ENCODE measurements around the gene PARD3.
"Not testable (repeated sequence)": the region's sequence is repeated elsewhere in the genome, so short reads cannot be mapped to it uniquely, and the experiment has no call there.

The PARD3 gene

DNA sequence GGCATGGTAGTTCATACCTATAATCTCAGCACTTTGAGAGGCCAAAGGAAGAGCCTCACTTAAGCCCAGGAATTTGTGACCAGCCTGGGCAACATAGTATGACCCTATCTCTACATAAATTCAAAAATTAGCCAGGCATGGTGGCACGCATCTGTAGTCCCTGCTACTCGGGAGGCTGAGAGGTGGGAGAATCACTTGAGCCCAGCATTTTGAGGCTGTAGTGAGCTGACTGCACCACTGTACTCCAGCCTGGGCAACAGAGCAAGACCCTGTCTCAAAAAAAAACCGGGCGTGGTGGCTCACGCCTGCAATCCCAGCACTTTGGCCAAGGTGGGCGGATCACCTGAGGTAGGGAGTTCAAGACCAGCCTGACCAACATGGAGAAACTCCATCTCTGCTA, 19.8 kb downstream of the PARD3 start:
- DNase-seq: no peak

DNA sequence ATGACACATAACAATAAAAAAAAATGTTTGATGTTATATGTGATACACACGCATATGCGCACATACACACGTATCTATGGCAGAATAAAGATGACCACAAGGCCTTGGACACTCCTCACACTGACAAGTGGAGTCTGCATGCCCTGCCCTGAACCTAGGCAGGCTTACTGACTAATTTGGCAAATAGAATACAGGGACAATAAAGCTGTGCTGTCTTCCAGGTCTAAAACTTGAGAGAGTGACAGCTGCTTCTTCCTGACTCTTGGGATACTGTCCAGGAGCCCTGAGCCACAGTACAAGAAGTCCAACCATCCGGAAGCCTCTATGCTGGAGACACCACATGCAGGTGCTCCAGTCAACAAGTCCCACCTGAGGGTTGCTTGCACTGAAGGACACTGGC, 20.3 kb downstream of the PARD3 start:
- no peak for DNase-seq

DNA sequence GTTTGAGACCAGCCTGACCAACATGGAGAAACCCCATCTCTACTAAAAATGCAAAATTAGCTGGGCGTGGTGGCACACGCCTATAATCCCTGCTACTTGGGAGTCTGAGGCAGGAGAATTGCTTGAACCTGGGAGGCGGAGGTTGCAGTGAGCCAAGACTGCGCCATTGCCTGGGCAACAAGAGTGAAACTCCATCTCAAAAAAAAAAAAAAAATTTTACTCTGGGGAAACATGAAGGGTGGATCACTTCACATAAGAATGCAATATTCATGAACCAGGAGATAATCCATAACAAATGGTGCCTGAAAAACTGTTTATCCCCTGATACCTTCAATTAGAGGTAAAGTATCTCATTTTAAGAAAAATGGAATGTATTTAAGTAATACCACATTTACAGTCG, 21.5 kb downstream of the PARD3 start:
- not testable (repeated sequence) for DNase-seq

DNA sequence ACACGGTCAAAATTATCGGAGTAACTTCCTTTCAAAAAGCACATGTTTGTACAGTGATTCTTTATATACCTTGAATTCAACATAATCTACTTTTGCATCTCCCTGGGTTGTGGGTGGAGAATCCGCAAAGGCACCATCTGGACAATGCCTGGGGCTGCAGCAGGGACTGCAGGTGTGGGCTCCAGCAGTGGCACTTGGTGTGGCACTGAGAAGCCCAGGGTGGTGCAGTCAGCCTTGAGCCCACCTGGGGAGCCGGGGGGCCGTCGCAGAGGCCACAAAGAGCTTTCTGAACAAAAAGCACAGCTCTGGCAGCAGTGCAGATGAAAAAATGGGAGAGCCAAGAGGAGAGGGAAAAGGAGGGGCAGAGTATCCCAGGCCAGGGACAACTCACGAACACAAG, 22.2 kb downstream of the PARD3 start:
- no peak for DNase-seq

DNA sequence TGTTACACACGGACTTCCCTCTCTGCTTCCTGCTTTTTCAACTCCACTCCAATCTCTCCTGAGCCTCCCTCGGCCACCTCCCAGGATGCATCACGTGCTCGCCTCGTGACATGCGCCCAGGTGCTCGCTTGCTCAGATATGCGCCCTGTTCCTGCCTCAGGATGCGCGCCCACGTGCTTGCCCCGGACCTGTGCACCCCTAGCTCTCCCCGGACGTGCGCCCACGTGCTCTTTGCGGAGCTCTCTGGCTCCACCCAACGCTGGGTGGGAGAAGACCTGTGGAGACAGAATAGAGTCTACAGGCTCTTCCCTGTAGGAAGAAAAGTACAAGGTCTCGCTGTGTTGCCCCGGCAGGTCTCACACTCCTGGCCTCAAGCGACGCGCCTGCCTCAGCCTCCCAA, 23.1 kb downstream of the PARD3 start:
- no peak for DNase-seq

DNA sequence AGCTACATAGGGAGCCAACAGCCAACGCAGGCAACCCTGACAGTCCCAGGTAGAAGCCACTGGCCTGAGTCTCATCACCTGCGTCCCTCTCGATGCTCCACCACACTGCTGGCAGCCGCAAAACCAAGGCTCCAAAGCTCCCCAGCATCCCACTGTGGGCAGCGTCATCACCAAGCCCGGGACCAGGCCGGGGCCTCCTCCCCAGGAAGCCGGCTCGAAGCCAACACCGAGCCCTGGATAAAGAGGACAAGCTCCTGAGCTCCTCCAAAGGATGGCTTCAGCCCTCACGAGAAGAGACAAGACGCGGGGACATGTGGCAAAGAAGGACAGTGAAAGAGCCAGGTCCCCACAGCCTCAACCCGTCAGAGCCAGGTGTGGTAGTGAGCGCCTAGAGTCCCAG, 23.9 kb downstream of the PARD3 start:
- no peak for DNase-seq

DNA sequence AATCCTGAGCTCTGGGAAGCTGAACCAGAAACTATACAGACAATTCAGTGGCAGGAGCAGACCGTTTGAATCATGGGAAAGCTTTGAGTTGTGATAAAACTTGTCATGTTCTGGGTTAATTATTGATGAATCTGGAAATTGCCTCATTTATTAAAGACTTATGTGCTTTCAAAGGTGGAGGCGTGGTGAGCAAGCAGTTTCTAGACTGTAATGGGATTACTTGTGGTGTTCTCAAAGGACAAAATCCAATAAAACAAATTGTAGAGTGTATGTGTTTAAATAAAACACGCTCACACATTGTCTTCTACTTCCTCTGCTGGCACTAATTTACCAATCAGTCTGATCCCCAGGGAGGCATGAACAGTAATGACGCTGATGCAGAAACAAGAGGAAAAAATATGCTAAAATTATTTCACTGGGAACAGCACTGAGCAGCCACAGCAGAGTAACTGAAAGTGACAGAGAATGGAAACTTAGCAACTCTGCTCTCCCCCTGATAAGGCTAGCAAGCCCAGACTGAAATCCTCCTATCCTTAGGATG, 25.1 kb downstream of the PARD3 start:
- no peak for DNase-seq

DNA sequence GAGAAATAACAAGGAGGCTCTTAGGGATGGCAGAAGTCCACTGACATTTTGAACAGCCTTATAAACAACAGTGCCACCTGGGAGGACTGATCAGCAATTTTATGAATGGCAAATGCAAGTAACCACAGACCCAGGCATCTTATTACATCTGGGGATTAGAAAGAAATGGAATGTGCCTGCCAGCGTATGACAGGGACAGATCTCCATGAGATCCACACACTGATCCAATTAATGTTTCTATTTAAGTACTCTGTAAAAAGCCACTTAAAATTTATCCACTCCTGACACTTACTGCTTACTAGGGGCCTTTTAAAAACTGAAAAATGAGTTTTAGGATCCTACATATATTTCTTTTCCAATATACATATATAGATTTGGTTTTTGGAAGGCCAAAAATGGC, 28.6 kb downstream of the PARD3 start:
- peak in 1 of 2 experiments; percentile 40 for DNase-seq

DNA sequence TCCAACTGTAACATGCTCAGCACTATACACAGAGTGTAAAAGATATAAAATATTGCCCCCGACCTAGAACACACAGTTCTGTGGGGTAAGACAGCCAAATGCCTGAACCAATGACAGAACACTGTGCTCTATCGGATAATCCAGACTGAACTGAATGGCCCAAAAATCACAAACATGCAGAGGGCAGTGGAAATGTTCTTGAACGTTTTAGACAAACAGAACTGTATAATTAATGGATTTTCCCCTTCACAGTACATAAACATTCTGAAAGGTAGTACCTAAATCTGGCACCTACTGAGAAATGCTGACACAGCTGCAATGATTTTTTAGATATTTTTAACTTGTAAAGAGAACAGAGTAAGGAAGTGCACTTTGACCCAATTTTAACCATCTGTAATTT, 33.4 kb downstream of the PARD3 start:
- DNase-seq: no peak

DNA sequence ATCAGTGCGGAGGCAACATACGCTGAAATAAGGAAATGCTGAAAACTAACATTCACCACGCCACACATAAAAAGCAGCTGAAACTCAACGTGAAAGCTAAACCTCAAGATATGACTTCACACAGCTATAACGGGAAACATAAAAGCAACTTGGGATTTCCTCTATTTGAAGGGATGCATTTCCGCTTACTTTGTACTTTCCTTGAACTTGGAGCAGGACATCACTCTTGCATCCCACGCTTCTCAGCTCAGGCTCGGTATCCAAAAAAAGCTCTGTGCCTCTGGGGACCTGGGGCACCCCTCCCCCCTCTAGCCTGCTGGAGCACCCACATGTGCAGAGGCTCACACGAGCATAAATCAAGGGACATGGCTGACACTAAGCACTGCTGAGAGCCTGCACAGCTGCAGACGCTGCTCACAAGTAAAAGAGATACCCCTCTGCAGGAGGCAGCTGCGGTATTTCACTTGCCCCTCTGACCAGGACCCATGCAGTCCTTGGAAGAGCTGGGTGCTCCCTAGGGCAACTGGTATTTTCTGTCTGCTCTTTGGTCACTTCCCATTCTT, 34.2 kb downstream of the PARD3 start:
- DNase-seq: no peak

DNA sequence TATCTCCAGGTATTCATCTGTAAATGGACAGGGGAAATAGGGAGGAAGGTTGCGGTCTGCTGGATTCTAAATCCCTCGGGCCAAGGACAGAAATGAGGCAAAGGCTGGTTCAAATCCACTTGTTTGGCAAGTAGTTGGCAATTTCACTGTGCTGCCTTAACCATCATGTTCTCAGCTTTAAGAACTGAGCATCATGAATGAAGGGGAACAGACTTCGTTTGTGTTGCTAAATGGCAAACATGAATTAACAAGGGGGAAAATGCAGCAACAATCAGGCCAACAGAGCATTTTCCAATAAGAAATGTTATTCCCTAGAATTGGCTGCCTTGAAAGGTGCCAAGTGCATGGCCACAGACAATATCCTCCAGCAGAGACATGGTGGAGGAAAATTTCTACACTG, 36.9 kb downstream of the PARD3 start:
- DNase-seq: no peak

DNA sequence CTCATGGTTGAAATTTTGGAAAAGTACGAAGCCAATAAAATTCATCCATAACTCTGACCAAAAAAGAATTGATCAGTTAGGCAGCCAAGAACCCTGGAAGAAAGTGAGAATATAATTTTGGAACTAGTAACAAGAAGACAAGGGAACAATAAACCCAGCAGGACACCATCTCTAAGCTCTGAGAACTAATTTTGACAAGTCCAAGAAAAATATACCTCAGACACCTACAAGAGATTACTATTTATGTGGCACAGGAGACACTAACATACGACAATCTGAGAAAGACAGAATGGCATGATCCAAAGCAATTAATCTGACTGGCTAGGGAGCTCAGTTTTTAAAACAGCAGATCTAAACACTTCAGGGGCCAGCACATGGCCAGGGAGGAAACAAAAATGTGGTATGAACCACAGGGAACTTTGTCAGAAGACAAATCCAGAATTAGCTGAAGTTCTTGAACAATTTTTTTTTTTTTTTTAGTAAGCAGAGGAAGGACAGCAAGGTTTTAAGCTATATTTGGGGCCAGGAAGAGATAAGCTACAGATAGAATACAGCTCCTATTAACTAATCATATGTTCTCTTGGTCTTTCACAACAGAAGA, 38.9 kb downstream of the PARD3 start:
- no peak for DNase-seq

DNA sequence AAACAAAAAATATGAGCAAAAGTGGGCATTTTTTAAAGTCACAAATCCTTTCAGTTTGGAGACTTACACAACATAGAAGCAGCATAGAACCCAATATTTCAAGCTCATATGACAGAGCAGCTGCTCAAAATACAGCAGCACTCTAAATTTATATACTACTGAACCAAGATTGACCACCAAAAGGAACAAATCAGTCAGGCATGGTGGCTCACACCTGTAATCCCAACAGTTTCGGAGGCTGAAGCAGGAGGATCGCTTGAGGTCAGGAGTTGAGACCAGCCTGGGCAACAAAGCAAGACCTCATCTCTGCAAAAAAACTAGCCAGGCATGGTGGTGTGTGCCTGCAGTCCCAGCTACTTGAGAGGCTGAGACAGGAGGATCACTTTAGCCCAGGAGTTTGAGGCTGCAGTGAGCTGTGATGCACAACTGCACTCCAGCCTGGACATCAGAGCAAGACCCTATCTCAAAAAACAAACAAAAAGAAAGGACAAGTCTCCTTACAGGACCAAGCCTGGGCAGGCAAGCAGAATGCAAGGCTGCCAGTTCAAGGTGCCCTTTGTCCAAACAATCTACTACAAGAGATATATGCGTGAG, 40.0 kb downstream of the PARD3 start:
- DNase-seq: no peak

DNA sequence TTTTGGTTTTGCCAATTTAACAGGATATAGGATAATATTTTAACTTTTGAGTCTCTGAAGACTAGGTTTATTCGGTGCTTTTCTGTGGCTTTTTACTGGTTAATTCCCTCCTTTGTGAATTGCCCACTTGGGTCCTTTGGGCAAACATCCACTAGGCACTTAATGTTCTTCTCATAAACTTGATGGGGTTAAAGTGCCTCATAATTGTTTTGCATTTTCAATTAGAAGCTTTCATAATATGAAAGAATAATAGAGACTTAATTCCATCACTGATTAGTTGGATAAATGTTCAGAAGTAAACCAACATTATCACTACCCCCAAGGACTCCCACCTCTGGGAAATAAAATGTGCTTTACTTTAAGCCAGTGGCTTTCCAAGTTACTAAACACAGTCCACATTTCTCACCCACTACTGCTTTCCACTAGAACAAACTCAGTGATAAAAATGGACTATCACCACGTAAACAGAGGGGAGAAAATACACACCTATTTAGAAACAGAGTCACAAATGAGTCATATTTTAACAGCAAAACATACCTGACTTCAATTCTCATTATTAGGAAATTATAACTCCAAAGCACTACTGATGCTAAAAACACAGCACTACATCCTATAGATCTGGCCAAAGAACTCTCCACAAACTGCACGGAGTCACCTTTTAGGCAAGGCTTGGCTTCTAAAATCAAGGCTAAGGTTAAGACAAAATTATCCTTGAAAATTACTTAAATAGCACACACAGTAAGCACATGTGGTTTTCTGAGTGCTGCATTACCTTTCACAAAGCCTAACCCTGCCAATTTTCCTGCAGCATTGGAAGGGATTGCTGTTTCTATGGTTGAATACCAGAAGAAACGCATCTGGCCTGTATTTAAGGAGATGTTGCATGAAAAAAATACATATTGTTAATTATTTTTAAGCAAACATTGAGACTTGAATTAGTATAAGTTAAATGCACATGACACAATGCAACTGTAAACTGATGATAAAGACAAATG, 41.2 kb downstream of the PARD3 start:
- no peak for DNase-seq

DNA sequence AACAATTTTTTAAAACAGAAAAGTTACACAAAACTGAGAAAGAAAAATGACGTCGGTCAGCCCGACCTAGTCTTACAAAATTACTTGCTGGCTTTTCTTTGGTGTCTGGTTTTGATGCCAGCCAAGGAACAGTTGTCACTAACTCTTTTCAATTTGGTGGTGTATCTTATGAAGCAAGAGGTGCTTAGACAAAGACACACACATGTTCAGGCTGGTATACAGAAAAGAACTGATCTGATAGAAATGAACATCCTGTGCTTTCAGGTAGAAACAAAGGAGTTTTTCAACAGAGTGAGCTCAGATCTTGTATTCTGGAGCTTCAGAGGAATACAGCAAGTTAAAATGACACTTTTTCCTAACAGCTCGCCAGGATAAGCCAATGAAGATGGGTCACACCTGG, 43.6 kb downstream of the PARD3 start:
- DNase-seq: no peak

DNA sequence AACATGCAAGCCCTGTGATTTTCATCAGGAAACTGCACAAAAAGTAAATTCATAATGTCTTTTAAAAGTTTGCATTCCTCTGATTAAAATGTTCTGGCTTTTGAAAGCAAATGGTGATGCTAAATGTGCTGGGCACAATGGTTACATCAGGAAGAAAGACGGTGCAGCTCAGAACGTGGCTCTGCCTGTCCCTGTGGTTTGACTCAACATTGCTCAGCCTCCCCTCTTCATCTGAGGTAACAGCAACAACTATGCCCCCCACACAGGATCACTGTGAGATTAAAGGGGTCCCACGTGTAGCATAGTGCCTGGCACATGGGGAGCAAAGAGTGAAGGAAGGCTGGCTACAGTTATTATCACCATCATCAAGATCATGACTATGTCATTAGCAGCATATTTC, 44.0 kb downstream of the PARD3 start:
- DNase-seq: no peak

DNA sequence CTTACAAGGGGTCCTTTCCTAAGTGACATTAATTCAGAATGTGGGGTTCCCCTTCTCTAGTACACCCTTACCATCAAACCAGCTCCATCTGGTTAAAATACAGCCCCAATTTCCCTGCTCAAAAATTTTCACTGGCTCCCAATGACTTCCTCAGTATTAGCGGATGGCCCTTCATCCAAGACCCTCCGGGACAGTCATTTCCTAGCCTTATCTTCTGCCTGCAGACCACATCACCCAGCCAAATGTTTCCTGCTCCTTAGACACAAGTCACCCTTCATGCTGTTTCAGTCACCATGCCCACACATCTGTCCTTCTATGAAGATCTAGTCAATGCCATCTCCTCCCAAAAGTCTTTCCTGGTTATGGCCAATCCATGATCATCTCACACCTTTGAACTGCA, 45.2 kb downstream of the PARD3 start:
- DNase-seq: no peak

DNA sequence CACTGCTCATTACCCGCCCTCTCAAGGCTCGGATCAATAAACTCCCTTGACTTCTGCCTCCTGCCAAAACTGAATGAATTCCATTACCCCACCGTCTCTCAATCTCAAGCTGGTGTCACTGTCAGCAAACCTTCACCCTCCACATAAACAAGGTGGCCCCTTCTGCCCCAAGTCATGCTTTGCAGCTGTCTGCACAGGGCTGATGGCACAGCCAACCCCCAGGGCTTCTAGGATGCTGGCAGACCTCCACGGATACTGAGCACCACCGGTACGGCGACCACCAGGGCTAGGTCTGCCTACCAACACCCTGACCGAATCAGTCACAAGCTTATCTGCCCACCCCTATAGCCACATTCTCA, 46.1 kb downstream of the PARD3 start:
- DNase-seq: no peak

DNA sequence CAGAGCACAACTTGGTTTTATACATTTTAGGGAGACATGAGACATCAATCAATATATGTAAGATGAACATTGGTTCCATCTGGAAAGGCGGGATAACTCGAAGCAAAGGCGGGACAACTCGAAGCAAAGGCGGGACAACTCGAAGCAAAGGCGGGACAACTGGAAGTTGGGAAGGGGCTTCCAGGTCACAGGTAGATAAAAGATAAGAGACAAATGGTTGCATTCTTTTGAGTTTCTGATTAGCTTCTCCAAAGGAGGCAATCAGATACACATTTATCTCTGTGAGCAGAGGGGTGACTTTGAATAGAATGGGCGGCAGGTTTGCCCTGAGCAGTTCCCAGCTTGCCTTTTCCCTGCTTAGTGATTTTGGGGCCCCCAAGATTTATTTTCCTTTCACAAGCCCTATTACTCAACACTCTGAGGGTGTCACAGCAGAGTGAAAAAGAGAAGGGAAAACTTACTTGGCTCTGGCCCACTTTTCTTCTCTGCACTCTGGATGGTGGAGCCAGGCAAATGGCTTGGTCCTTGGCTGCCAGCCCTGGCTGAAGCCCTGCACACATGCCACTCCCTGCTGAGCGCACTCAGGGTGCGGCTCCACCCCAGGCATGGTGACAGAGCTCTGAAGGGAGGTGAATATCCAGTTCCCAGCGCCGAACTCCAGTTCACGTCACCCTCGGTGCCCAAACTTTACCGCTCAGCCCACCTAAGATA, 46.7 kb downstream of the PARD3 start:
- no peak for DNase-seq

DNA sequence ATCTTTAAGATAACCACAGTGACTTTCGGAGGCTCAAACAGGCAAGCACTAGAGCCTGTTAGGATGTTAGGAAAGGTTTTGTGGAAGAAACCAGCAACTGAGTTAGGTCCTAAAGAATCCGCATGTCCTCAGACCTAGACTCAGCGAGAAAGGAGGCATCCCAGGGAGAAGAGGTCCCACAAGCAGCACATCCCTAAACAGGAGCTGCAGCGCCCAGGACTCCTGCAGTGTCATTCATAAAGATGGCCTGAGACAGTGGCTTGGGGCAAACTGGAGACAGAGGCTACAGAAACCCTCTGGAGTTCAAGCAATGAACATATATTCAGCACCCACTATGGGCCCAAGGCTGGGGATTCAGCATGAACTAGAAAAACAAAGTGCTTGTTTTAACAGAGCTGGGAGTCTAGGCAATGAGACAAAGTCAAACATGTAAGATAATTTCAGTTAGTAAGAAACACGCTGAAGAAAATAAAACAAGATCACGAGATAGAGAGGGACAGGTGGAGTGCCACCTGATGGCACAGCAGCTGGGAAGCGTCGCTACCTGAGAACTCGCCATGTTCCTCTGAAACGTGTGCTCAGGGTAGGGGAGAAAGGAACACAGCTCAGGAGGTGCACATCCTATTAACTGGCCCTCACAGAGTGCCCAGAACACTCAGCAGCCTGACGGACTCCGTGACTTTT, 48.1 kb downstream of the PARD3 start:
- peak in 1 of 2 experiments; percentile 4 for DNase-seq

DNA sequence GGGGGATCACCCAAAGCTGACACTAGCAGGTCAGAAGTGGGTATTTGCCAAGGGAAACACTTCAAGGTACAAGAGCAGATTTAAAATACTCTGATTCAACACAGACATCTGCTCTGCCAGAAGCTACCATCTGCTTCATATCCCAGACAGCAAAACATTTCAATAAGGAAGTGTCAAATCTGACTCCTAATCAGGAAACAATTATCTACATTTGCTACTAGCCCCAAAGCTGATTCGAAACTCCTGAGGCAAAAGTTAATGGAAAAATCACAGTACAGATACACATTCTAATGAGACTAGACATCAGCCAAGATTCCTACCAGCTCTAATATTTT, 48.9 kb downstream of the PARD3 start:
- no peak for DNase-seq

DNA sequence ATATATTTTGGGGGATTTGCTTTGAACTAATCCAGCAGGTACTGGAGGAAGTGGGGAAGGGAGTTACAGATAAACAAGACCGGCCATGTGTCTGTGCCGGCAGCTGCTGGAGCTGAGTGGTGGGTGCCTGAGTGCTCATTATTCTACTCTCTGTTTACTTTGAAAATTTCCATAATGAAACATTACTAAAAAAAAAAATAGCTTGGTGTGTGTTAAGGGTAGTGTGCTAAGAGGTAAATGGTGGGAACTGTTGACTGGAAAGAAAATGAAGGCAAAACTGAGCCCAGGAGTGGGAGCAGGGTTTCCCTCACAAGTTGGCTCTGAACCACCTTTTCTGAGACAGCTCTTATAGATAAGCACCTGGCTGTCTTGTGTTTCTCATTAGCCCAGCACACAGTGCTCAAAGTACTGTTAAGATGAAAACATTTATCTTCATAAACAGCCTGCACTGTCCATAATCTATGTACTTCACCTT, 50.6 kb downstream of the PARD3 start:
- peak; percentile 55 to 69 for DNase-seq
